GM18498 (cell line): ENCODE results near the gene SOD3.

Experiments
- ATAC-seq: cut with Tn5 transposase; IDR thresholded peaks from one replicate; pipeline ENCODE4 v1.9.1; 2021; ENCODE audit warnings: mild to moderate bottlenecking, moderate library complexity; ENCODE audit not compliant: unreplicated experiment

Gene SOD3

GRCh38 chr4:24800325-24800895 lies 5.0 kb downstream of the SOD3 start:
- no peak for ATAC-seq

- no peak for ATAC-seq
These were observed 5.9 kb downstream of the SOD3 start for GRCh38 chr4:24801136-24801855.

- no peak for ATAC-seq
These were observed 7.3 kb downstream of the SOD3 start for GRCh38 chr4:24802648-24803047.

GRCh38 chr4:24805067-24805466 lies 9.7 kb downstream of the SOD3 start:
- no peak for ATAC-seq

GRCh38 chr4:24805566-24805965 lies 10.2 kb downstream of the SOD3 start:
- no peak for ATAC-seq

GRCh38 chr4:24806206-24806990 lies 11.0 kb downstream of the SOD3 start:
- ATAC-seq, result no peak

GRCh38 chr4:24807611-24808010 lies 12.2 kb downstream of the SOD3 start:
- no peak for ATAC-seq

GRCh38 chr4:24808261-24808660 lies 12.9 kb downstream of the SOD3 start:
- no peak for ATAC-seq

GRCh38 chr4:24808955-24809354 lies 13.6 kb downstream of the SOD3 start:
- ATAC-seq, result no peak

GRCh38 chr4:24809376-24809775 lies 14.0 kb downstream of the SOD3 start:
- no peak for ATAC-seq

- no peak for ATAC-seq
These were observed 14.5 kb downstream of the SOD3 start for GRCh38 chr4:24809815-24810405.

- no peak for ATAC-seq
These were observed 15.7 kb downstream of the SOD3 start for GRCh38 chr4:24810871-24811631.

GRCh38 chr4:24813732-24814131 lies 18.4 kb downstream of the SOD3 start:
- ATAC-seq, result no peak

- ATAC-seq, result no peak
These were observed 21.4 kb downstream of the SOD3 start for GRCh38 chr4:24816797-24817196.

GRCh38 chr4:24820541-24820940 lies 25.2 kb downstream of the SOD3 start:
- no peak for ATAC-seq

- ATAC-seq, result no peak
These were observed 29.3 kb downstream of the SOD3 start for GRCh38 chr4:24824720-24825119.

GRCh38 chr4:24831637-24832036 lies 36.3 kb downstream of the SOD3 start:
- no peak for ATAC-seq

GRCh38 chr4:24835696-24836095 lies 40.3 kb downstream of the SOD3 start:
- no peak for ATAC-seq

GRCh38 chr4:24836661-24837242 lies 41.4 kb downstream of the SOD3 start:
- ATAC-seq, result no peak

- no peak for ATAC-seq
These were observed 42.0 kb downstream of the SOD3 start for GRCh38 chr4:24837336-24837735.

GRCh38 chr4:24837781-24838180 lies 42.4 kb downstream of the SOD3 start:
- no peak for ATAC-seq
